Stimulated activated CD8-positive, alpha-beta memory T cell treated with anti-CD3 and anti-CD28 coated beads, Interleukin-4, amount 100 ng/mL, for 4 hours (primary cell): ENCODE measurements around the gene LEPROT.
"Not testable (repeated sequence)": the region's sequence is repeated elsewhere in the genome, so short reads cannot be mapped to it uniquely, and the experiment has no call there.

Source experiments
- DNase-seq, 2 donors: peaks; one replicate each; pipeline ENCODE4 v3.0.0-alpha.2; 2020; ENCODE audit warnings: low read depth in 2 of 2, low spot score in 1 of 2

Gene LEPROT, protein sequence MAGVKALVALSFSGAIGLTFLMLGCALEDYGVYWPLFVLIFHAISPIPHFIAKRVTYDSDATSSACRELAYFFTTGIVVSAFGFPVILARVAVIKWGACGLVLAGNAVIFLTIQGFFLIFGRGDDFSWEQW

GRCh38 chr1:65420590-65421350, at the start of gene LEPROT, which contains the start of gene LEPR:
Gene LEPROT (plus strand): TSS chr1:65420668. CDS start chr1:65420725, 57 bp downstream.
Gene LEPR (plus strand): TSS chr1:65420668. CDS start chr1:65565566, 144,898 bp downstream.
- DNase-seq = peak in 1 of 2 donors; percentile 4

- no peak for DNase-seq
These were observed 48.9 kb upstream of the LEPROT start for GRCh38 chr1:65371544-65371943.

- no peak for DNase-seq
These were observed 47.9 kb upstream of the LEPROT start for GRCh38 chr1:65372557-65372956.

- no peak for DNase-seq
These were observed 42.8 kb upstream of the LEPROT start for GRCh38 chr1:65377496-65378246.

- DNase-seq = no peak
These were observed 42.1 kb upstream of the LEPROT start for GRCh38 chr1:65378247-65378946.

DNA sequence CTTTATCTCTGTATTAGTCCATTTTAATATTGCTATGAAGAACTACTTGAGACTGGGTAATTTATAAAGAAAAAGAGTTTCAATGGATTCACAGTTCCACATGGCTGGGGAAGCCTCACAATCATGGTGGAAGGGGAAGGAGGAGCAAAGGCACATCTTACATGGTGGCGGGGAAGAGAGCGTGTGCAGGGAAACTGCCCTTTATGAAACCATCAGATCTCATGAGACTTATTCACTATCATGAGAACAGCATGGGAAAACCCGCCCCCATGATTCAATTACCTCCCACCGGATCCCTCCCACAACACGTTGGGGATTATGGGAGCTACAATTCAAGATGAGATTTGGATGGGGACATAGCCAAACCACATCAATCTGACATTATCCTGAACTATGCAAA, 36.0 kb upstream of the LEPROT start:
- not testable (repeated sequence) for DNase-seq

DNA sequence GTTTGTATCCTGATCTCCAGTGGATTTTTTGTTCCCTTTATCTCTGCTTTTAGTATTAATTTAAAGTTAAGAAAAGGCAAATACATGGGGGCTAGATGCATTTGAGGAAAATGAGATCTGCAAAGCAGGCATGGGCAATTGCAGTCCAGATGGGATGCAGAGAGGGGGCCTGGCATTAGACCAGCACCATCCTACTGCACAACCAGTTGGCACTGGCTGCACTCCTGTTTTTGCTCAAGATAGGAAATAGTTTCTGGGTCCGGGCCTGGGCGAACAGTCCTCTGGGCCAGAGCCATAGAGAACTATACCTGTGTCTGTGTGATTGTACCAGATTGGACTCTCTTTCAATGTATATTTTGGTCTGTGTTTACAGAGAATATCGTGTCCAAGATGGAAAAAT, 34.0 kb upstream of the LEPROT start:
- DNase-seq = no peak

DNA sequence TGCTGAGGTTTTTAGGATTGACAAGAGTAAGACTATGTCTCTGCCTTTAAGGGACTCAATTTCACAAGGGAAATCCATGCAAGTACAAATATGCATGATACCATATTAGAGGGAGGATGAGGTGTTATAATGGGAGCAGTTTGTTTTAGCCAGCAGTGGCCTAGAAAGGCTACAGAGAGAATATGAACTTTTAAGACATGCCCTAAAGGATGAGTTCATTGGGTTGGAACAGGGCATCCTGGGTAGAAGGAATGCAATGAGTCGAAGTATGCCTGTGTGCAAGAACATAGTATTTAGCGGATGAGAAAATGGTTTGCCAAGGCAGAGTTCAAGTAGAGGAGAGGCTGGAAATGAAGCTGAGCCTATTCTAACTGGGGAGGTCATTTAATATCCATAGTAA, 32.6 kb upstream of the LEPROT start:
- no peak for DNase-seq

DNA sequence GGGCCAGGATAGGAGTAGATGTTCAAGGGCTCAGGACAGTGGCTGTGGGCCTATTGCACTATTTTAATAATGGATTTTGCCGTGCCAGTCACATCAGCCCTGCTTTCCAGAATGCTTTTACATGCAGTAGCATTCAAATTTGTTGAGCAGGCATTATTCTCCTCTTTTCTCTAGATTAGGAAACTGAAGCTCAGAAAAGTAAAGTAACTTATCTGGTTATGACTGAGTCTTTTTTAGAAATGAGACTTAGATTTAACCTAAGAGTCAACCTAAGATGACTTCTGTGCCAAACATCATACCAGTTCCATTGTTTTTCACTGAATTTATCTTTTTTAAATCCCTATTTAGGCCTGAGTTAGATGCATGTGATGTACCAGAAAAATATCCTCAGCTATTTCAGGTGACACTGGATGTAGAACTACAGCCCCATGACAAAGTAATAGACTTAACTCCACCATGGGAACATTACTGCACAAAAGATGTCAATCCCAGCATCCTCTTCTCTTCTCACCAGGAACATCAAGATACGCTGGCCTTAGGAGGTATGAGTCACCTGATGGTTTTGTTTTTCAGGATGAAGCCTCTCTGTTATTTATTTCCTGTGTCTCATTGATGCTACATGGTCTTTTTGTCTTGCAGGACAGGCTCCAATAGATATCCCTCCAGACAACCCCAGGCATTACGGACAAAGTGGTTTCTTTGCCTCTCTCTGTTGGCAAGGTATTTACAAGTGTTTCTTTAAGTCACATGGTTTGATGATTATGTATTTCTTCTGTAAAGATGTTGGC, 31.4 kb upstream of the LEPROT start:
- no peak for DNase-seq

DNA sequence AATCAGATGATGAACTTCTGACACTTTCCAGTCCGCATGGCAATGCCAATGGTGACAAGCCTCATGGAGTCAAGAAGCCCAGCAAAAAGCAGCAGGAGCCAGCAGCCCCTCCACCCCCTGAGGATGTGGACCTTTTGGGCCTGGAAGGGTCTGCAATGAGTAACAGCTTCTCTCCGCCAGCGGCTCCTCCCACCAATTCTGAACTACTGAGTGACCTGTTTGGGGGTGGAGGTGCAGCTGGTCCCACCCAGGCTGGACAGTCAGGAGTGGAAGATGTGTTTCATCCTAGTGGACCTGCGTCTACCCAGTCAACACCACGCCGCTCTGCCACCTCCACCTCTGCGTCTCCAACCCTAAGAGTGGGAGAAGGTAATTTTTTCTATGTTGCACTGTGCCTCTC, 28.0 kb upstream of the LEPROT start:
- DNase-seq = no peak

DNA sequence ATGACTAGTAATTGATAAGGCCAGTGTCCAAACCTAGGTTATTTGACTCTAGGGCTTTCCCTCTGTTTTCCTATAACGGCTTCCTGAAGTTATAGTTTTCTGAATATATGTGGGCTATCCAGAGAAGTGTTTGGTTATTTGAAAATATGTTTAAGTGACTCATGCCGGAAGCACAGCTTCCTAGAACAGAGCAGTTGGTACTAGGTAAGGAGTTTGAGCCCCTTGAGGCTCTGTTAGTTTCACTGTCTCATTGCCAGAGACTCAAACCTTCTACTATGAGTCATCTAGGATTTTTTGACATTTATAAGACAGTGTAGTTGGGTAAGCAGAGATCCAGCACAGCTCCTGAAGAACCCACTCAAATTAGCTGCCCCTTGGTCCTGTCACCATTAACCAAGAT, 27.1 kb upstream of the LEPROT start:
- no peak for DNase-seq

DNA sequence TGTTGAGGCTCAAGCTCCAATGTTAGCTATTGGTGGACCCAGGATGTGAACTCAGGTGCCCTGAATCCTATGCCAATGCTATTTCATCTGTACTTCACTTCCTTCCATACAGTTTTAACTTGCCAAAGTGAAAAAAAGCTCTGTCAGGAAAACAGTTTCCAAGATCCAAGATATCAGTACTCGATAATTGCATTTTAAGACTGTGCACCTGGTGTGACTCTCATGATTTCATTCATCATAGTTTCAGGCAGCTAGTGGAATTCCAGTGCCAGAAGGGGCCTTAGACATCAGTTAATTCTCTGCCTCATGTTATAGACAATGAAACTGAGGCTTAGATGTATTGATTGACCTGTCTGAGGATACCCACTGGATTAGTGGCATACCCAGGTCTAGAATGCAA, 26.5 kb upstream of the LEPROT start:
- no peak for DNase-seq

- no peak for DNase-seq
These were observed 24.4 kb upstream of the LEPROT start for GRCh38 chr1:65395887-65396612.

- DNase-seq = no peak
These were observed 22.4 kb upstream of the LEPROT start for GRCh38 chr1:65398083-65398482.

DNA sequence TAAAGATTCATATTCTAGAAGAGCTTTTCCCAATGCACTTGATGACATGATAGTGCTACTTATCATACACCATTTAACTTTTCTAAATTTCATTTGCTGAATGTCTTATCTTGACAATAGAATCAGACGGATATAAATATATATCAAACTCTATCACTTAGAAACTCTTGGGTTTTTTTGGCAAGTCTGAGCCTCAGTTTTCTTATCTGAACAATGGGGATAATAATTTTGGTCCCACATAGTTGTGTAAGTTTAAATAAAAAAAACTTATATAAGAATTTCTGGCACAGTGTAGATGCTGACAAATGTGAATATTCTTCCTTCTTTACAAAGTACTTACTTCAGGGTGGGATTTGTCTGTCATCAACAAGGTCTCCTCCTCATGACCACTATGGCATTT, 21.5 kb upstream of the LEPROT start:
- no peak for DNase-seq

DNA sequence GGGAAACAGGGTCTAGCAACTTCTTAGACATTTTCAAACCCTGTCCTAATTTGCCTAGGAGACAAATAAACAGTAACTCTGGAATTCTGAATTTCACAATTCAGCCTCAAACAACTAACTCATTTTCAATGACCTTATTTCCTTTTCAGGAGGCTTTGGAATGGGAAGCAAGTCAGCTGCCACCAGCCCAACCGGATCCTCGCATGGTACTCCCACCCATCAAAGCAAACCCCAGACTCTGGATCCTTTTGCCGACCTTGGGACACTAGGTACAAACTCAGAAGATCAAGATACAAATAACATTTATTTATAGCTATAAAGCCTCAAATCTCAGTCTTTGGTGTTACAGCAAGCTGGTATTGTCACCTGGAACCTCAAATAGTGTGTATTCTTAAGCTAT, 18.9 kb upstream of the LEPROT start:
- no peak for DNase-seq

DNA sequence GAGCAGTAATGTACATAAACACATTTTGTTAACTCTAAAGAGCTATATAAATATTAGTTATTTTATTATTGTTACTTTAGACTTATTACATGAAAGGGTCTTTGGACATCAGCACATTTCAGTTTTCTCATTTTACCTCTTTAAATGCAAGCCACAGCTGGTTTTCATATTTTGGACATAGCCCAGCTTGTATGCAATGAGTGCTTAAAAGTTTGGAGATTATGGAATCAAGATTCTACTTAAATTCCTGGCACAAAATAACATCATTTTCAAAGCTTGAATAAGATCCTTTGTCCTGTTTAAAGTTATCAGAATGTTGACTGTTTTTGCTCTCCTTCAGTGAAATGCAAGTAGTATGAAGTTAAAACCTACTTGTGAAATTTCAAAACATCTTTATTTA, 15.5 kb upstream of the LEPROT start:
- DNase-seq = no peak

DNA sequence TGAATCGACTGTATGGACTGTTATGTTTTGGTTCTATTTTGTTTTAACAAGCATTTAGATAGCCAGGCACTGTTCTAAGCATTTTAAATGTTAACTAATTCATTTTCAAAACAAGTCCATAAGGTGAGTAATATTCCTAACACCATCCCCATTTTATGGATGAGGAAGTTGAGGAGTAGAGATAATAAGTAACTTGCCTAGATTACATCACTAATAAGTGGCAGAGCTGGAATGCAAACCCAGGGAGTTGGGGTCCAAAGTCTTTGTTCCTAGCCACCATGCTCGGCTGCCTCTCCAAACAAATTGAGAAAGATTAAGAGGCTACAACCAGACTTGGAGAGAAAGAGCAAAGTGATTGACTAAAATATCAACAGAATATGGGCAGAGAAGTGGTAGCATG, 12.6 kb upstream of the LEPROT start:
- no peak for DNase-seq

DNA sequence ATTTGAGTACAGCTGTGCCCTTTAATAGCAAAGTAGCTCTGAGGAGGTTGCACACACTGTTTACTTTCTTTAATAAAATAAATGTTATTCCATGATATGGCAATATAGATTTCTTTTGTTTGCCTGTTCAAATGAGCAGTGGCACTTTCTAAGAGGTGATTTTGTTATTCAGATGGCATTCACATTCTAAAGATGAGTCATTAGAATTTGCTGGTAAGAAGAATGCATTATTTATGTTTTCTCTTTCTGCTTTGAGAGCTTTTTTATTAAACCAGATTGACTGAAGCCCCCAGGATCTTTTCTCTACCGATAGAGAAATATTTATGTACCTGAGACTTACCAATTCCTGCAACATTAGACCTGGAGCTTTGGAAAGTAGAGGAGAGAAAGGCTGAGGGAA, 11.2 kb upstream of the LEPROT start:
- DNase-seq = no peak

DNA sequence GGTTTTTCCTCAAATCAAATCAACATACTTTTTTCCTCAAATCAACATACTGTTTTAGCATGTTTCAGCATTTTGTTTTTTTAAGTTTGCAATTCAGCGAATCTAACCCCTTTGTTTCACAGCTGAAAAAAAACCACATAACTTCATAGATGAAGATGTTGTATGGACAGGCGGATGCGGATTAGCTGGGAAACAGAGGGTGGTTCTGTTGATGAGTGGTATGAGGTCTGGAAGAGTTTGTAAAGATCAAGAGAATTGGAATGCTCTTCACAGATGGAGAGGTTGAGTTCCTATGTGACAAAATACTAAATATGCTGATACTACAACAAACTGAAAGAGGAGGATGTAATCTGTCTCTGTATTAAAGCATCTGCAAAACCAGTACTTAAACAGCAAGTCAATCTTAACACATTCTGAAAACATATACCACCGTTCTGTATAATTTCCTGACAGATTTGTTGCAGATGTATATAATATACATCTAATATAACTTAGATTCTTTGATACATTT, 10.6 kb upstream of the LEPROT start:
- DNase-seq = no peak
